Measurements from ENCODE around the gene PRPSAP1.

The PRPSAP1 gene

DNA sequence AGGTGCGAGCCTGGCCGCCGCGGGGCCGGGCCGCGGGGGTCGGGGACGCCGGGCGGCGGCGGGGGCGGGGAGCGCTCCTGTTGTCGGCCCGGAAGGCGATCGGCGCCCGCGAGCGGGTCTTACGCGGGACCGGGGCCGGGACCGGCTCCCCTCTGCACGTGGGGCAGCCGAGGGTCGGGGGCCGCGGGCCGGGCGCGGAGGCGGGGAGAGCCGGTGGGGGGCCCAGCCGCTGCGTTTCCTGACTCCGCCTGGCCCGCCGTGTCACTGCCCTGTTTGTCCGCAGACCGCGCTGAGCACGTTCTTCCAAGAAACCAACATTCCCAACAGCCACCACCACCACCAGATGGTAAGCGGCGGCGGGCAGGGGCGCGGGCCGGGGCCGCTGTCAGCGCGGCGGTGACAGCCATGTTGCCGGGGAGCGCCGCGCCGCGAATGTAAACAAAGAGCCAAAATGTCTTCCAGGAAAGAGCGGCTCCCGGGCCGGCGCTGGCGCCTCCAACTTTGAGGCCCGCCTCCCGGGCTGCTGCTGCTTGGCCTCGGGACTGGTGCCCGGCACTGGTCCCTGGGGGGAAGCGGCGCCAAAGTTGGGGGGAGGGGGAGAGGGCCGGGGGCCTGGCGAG lies 88.0 kb downstream of the PRPSAP1 start:
- no peak for DNase-seq (ENCODE audit: low read depth)

DNA sequence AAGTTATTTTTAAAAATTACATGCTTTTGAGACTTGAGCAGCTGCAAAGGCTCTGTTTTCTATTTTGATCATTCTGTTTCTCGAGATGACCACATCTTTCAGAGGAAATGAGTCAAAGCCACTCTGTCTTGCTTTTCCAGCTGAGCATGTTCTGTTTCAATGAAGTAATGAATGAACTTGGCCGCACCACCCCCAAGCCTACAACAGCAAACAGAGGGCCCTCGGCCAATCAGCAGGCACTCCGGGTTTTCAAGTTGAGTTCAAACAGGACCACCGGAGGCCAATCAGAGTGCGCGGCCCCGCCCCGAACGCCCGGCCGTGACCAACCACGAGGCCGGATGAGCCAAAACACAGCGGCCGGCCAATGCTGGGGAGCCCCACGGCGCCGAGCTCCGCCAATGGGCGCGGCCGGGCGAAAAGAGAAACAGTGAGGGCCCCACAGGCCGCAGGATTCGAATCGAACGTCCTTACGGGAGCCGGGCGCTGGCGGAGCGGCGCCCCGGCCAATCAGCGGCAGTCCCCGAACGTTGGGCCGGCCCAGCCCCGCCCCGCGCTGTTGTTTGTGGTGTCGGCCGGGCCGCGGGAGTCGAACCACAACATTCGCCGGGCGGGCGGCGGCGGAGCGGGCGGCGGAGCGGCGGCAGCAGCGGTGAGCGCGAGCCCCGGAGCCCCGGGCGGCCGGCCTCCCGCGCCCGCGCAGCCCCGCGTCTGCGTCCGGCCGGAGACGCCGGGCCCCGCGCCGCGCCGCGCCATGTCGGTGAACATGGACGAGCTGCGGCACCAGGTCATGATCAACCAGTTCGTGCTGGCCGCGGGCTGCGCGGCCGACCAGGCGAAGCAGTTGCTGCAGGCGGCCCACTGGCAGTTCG lies 88.7 kb downstream of the PRPSAP1 start, which contains the start of gene UBALD2:
Gene UBALD2 (plus strand): TSS at position 594 of the 869 bp plus-strand sequence. CDS start 158 bp downstream, at position 752.
- peak; percentile 99 for DNase-seq (ENCODE audit: low read depth)

DNA sequence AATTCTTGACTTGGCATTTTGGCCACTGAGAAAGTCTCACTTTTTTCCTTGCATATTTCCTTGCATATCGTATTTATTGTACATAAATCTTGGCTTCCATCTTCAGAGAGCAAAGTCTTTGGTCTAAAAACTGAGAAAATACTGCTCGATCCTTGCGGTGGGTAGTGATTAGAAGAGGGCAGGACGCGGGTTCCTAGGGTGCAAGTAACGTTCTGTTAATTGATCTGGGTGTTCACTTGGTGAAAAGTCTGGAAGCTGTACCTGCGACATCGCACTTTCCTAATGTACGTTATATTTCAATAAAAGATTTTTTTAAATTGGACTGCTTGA lies 89.3 kb downstream of the PRPSAP1 start:
- no peak for DNase-seq (ENCODE audit: low read depth)

DNA sequence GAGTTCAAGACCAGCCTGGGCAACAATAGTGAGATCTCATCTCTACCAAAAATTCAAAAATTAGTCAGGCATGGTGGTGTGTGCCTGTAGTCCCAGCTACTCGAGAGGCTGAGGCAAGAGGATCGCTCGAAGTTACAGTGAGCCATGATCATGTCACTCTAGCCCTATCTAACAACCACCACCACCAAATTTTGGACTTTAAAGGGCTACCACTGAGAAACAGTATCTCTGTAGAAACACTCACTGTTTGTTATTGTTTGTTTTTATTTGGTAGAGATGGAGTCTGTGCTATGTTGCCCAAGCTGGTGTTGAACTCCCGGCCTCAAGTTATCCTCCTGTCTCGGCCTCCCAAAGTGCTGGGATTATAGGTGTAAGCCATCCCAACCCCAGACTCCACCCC lies 89.8 kb downstream of the PRPSAP1 start:
- DNase-seq (ENCODE audit: low read depth) = no peak

DNA sequence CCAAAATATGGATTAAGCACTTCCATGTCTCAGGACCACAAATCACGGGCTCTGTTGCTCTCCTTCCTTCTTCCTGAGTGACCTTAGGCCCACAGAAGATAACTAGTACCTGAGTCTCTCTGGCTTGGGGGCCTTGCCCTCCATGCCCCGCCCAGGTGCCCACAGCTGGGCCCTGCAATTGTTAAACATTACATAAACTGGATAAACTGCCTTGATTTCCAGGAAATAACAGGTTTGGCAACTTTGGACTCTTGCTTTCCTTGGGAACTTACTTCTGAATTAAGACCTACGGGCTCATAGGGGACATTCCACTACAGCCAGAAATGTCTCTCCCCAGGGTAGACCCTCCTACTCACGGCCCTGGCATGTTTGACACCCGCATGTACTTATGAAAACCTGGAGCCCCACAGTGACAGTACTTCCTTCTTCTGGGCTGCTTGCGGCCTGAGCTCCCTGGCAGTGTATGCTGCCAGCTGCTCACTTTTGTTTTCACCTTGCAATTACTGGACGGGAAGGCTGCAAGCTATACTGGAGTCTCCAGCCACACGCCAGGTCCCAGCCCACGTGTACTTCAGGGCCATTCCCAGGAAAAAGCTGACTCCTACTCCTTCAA lies 90.9 kb downstream of the PRPSAP1 start:
- no peak for DNase-seq (ENCODE audit: low read depth)

DNA sequence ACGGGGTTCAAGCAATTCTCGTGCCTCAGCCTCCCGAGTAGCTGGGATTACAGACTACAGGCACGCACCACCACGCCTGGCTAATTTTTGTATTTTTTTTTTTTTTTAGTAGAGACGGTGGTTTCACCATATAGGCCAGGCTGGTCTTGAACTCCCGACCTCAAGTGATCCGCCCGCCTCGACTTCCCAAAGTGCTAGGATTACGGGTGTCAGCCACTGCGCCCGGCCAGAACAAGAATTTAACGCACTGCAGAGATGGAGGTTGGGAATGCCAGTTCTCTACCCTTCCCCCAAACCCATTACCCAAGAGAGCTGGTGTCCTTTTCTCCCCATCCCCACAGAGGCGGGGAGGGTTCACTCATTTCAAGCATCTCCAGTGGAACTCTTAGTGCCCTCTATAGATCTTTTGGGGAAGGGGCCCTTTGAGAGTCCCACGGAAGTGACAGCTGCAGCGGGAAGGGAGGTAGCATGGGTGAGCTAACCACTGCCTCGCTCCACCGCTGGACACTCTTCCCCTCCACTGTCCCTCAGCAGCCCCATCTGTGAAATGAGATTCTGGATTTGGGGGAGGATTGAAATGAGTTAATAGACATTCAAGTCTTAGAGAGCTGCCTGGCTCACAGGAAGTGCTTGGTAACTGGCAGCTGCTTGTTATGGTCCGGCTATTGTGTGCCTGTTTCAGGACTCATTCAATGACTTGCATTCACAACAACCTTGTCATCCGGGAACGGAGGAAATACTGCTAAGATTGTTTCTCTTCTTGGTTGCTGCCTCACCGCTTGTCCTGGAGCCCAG lies 92.1 kb downstream of the PRPSAP1 start:
- no peak for DNase-seq (ENCODE audit: low read depth)

DNA sequence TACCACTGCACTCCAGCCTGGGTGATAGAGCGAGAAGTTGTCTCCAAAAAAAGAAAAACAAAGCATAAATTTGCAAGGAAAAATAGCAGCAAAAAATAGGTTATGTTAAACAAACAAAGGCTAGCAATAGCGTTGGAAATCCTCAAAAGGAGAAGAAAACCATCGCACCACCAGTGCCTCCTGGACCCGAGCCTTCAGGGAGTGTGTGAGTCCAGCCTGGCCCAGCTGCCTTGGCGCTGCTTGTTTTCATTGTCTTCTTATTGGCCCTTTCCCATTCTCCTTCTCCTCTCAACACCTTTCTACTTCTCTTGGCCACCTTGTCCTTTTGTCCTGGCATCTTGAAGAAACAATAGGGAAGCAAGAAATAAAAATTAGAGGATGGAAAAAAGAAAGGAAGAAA lies 93.0 kb downstream of the PRPSAP1 start:
- no peak for DNase-seq (ENCODE audit: low read depth)

DNA sequence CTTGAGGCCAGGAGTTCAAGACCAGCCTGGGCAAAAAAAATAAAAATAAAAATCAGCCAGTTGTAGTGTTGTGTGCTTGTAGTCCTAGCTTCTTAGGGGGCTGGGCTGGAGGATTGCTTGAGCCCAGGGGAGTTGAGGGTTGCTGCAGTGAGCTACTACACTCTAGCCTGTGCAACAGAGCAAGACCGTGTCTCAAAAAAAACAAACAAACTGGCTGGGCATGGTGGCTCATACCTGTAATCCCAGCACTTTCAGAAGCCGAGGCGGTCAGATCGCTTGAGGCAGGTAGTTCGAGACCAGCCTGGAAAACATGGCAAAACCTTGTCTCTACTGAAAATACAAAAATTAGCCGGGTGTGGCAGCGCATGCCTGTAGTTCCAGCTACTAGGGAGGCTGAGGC lies 93.5 kb downstream of the PRPSAP1 start:
- no peak for DNase-seq (ENCODE audit: low read depth)
